K562 (cell line): ENCODE measurements around the gene IQCE. TPM values are rescaled to one million over a fixed set of nuclear protein-coding genes. Genes with fewer than 3 reads are reported as not detected.

Experiments used
- ARID1B ChIP-seq: fragments of 450-650 bp; IDR thresholded peaks from 2 replicates; pipeline ENCODE4 v1.6.1; 2016; ENCODE audit warnings: antibody characterized with exemption, mild to moderate bottlenecking, inconsistent platforms
- CBFA2T3 ChIP-seq: fragments of 450-650 bp; IDR thresholded peaks from 2 replicates; pipeline ENCODE4 v1.6.1; 2017
- ZBTB40 ChIP-seq, 2 experiments: fragments of 450-650 bp in 1 of 2; sonication (generic) in 1 of 2; formaldehyde crosslinking in 1 of 2; IDR thresholded peaks; 2 replicates each; pipeline versions ENCODE4 v1.7.1 to v1.9.0; 2016 to 2022; ENCODE audit warnings: inconsistent platforms in 1 of 2, mild to moderate bottlenecking in 1 of 2, missing genetic modification reagents in 1 of 2
- ZNF785 ChIP-seq: fragments of 250-450 bp; sonication (Bioruptor Pico); IDR thresholded peaks from 2 replicates; pipeline ENCODE4 v1.4.0; 2020; ENCODE audit warnings: mild to moderate bottlenecking
- polyA plus RNA-seq, 8 experiments: library from polyadenylated mRNA; depleted of rRNA in 4 of 8; stranded (reverse) in 5 of 8; unstranded in 3 of 8; fragments of >200 nt; fragmentation: Nextera tagmentation in 2 of 8; fragmentation: Illumina TruSeq in 1 of 8; extraction: Ambion mirVana in 2 of 8; extraction: Trizol in 1 of 8; gene quantifications; 2 replicates each; pipeline versions ENCODE4 v1.2.1 to v1.2.3, GENCODE V29; 2011 to 2014; ENCODE audit warnings: inconsistent platforms in 1 of 8, missing spikeins in 1 of 8
- total RNA-seq, 7 experiments: library from RNA; depleted of rRNA in 6 of 7; stranded (reverse); fragments of >200 nt in 6 of 7; fragmentation: Illumina TruSeq in 2 of 7; extraction: Trizol in 2 of 7; gene quantifications; 2 replicates each; pipeline versions ENCODE4 v1.2.1 to v1.2.3, GENCODE V29; 2011 to 2021; ENCODE audit warnings: low replicate concordance in 1 of 7
- TF ChIP-seq, protein P1 (sequence below): fragments of 200-600 bp; sonication (generic); IDR thresholded peaks from one replicate; pipeline ENCODE4 v1.6.1; 2012; ENCODE audit warnings: mild to moderate bottlenecking, low read depth, low read length, inconsistent platforms

The IQCE gene
- total and polyA plus RNA-seq, 9 of the 15 experiments (the other 6 are each of a cell fraction or from before 2014, with no cell fraction given), result 0.18 to 8.5 (median 4.2) TPM

GRCh38 chr7:2510909-2511768, 47.6 kb upstream of the IQCE start (continued):
- no peak for TF ChIP-seq ZBTB40 (IDR thresholded peaks at IDR 0.05)
- no peak for TF ChIP-seq ZBTB40 (CRISPR knock-in tag; IDR thresholded peaks at IDR 0.05)
- TF ChIP-seq, protein P1, sequence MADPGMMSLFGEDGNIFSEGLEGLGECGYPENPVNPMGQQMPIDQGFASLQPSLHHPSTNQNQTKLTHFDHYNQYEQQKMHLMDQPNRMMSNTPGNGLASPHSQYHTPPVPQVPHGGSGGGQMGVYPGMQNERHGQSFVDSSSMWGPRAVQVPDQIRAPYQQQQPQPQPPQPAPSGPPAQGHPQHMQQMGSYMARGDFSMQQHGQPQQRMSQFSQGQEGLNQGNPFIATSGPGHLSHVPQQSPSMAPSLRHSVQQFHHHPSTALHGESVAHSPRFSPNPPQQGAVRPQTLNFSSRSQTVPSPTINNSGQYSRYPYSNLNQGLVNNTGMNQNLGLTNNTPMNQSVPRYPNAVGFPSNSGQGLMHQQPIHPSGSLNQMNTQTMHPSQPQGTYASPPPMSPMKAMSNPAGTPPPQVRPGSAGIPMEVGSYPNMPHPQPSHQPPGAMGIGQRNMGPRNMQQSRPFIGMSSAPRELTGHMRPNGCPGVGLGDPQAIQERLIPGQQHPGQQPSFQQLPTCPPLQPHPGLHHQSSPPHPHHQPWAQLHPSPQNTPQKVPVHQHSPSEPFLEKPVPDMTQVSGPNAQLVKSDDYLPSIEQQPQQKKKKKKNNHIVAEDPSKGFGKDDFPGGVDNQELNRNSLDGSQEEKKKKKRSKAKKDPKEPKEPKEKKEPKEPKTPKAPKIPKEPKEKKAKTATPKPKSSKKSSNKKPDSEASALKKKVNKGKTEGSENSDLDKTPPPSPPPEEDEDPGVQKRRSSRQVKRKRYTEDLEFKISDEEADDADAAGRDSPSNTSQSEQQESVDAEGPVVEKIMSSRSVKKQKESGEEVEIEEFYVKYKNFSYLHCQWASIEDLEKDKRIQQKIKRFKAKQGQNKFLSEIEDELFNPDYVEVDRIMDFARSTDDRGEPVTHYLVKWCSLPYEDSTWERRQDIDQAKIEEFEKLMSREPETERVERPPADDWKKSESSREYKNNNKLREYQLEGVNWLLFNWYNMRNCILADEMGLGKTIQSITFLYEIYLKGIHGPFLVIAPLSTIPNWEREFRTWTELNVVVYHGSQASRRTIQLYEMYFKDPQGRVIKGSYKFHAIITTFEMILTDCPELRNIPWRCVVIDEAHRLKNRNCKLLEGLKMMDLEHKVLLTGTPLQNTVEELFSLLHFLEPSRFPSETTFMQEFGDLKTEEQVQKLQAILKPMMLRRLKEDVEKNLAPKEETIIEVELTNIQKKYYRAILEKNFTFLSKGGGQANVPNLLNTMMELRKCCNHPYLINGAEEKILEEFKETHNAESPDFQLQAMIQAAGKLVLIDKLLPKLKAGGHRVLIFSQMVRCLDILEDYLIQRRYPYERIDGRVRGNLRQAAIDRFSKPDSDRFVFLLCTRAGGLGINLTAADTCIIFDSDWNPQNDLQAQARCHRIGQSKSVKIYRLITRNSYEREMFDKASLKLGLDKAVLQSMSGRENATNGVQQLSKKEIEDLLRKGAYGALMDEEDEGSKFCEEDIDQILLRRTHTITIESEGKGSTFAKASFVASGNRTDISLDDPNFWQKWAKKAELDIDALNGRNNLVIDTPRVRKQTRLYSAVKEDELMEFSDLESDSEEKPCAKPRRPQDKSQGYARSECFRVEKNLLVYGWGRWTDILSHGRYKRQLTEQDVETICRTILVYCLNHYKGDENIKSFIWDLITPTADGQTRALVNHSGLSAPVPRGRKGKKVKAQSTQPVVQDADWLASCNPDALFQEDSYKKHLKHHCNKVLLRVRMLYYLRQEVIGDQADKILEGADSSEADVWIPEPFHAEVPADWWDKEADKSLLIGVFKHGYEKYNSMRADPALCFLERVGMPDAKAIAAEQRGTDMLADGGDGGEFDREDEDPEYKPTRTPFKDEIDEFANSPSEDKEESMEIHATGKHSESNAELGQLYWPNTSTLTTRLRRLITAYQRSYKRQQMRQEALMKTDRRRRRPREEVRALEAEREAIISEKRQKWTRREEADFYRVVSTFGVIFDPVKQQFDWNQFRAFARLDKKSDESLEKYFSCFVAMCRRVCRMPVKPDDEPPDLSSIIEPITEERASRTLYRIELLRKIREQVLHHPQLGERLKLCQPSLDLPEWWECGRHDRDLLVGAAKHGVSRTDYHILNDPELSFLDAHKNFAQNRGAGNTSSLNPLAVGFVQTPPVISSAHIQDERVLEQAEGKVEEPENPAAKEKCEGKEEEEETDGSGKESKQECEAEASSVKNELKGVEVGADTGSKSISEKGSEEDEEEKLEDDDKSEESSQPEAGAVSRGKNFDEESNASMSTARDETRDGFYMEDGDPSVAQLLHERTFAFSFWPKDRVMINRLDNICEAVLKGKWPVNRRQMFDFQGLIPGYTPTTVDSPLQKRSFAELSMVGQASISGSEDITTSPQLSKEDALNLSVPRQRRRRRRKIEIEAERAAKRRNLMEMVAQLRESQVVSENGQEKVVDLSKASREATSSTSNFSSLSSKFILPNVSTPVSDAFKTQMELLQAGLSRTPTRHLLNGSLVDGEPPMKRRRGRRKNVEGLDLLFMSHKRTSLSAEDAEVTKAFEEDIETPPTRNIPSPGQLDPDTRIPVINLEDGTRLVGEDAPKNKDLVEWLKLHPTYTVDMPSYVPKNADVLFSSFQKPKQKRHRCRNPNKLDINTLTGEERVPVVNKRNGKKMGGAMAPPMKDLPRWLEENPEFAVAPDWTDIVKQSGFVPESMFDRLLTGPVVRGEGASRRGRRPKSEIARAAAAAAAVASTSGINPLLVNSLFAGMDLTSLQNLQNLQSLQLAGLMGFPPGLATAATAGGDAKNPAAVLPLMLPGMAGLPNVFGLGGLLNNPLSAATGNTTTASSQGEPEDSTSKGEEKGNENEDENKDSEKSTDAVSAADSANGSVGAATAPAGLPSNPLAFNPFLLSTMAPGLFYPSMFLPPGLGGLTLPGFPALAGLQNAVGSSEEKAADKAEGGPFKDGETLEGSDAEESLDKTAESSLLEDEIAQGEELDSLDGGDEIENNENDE, result peak; percentile 55
- 0 out of 2 replicates have a peak, but pooled peaks have one; percentile 24 for TF ChIP-seq CBFA2T3
- TF ChIP-seq ARID1B, result peak; percentile 50
- TF ChIP-seq ZNF785 (CRISPR knock-in tag), result no peak
